NT2/D1 (cell line): ENCODE data around the gene THNSL1.

Experiments used
- YY1 ChIP-seq: IDR thresholded peaks from 2 replicates; pipeline ENCODE4 v1.6.1; 2011; ENCODE audit not compliant: insufficient read length, insufficient read depth
- ZNF274 ChIP-seq: IDR thresholded peaks from 2 replicates; pipeline ENCODE4 v1.6.1; 2011; ENCODE audit warnings: mild to moderate bottlenecking, low read depth, low read length

GRCh38 chr10:25061125-25061524, 44.7 kb downstream of the THNSL1 start:
- TF ChIP-seq YY1 (no peak), ZNF274 (no peak)
